Smooth muscle cell (in vitro differentiated cells): Measurements from ENCODE around the gene TRIO. TPM values are rescaled to one million over a fixed set of nuclear protein-coding genes. Genes with fewer than 3 reads are reported as not detected.

Experiments
- DNase-seq: peaks from one replicate; lab custom pipeline; 2025; ENCODE audit not compliant: unreplicated experiment; lab: John Stamatoyannopoulos, UW
- H2AFZ ChIP-seq: fragments of 200-600 bp; sonication (generic); 2 replicates; pipeline ENCODE4 v1.6.0; 2016; ENCODE audit warnings: antibody characterized with exemption, low read depth, mild to moderate bottlenecking
- H3F3A ChIP-seq: fragments of 200-600 bp; sonication (generic); 2 replicates; pipeline ENCODE4 v1.6.0; 2017; ENCODE audit warnings: antibody characterized with exemption, low read depth
- H3K27ac ChIP-seq: fragments of 200-600 bp; sonication (generic); 2 replicates; pipeline ENCODE4 v1.5.1; 2016; ENCODE audit warnings: low read depth, mild to moderate bottlenecking
- H3K27me3 ChIP-seq: fragments of 200-600 bp; sonication (generic); 2 replicates; pipeline ENCODE4 v1.6.1; 2016; ENCODE audit warnings: low read depth, mild to moderate bottlenecking
- H3K36me3 ChIP-seq: fragments of 200-600 bp; sonication (generic); 2 replicates; pipeline ENCODE4 v1.5.1; 2016; ENCODE audit warnings: low read depth
- H3K4me1 ChIP-seq: fragments of 200-600 bp; sonication (generic); 2 replicates; pipeline ENCODE4 v1.5.1; 2016; ENCODE audit warnings: low read depth
- H3K4me2 ChIP-seq: fragments of 200-600 bp; sonication (generic); 2 replicates; pipeline ENCODE4 v1.6.0; 2016; ENCODE audit warnings: mild to moderate bottlenecking
- H3K4me3 ChIP-seq: fragments of 200-600 bp; sonication (generic); 2 replicates; pipeline ENCODE4 v1.5.1; 2016; ENCODE audit warnings: mild to moderate bottlenecking
- H3K79me2 ChIP-seq: fragments of 200-600 bp; sonication (generic); 2 replicates; pipeline ENCODE4 v1.6.0; 2016; ENCODE audit warnings: low read depth, mild to moderate bottlenecking
- H3K9ac ChIP-seq: fragments of 200-600 bp; sonication (generic); 2 replicates; pipeline ENCODE4 v1.6.0; 2016; ENCODE audit warnings: low read depth
- H3K9me3 ChIP-seq: fragments of 200-600 bp; sonication (generic); replicated peaks from 2 replicates; pipeline ENCODE4 v1.5.1; 2016; ENCODE audit warnings: low read depth
- H4K20me1 ChIP-seq: fragments of 200-600 bp; sonication (generic); 2 replicates; pipeline ENCODE4 v1.6.0; 2016; ENCODE audit warnings: low read depth
- WGBS: methylation state at CpG from one replicate; pipeline ENCODE4 v1.1.7; 2016; ENCODE audit warnings: low lambda C conversion rate; 5-methylcytosine and 5-hydroxymethylcytosine counted together
- polyA plus RNA-seq: library from polyadenylated mRNA; unstranded; fragments of >200 nt; fragmentation: Nextera tagmentation; extraction: Ambion mirVana; gene quantifications from 2 replicates; pipeline ENCODE4 v1.2.1, GENCODE V29; 2016
- total RNA-seq: library from RNA; depleted of rRNA; stranded (reverse); fragments of >200 nt; gene quantifications from 2 replicates; pipeline ENCODE4 v1.2.3, GENCODE V29; 2014
- TF ChIP-seq, protein P1 (sequence below): fragments of 200-600 bp; sonication (generic); IDR thresholded peaks from 2 replicates; pipeline ENCODE4 v1.5.1; 2017; ENCODE audit warnings: borderline replicate concordance, mild to moderate bottlenecking, antibody characterized with exemption; ENCODE audit not compliant: insufficient read depth, poor library complexity, severe bottlenecking

Gene TRIO
- total and polyA plus RNA-seq, 2 experiments from 2014 or later: 10.2 to 118 TPM

DNA sequence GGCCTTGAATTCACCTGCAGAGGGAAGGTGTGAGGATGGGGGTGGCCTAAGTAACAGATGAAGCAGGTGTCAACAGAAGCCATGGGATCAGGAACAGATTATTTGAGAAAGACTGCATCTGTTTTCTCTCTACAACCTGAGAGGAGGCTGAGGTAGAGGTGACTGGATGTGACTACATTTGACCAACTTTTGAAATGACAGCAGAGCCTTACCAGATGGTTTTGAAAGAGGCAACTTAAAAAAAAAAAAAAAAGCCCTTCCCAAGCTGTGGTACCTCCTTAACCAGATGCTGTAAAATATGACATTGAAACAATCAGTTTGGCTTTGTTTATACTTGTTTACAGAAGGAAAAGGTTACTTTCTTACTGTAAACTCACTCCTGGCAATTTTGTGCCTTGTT is 108.6 kb downstream of the TRIO start:
- TF ChIP-seq, protein P1, sequence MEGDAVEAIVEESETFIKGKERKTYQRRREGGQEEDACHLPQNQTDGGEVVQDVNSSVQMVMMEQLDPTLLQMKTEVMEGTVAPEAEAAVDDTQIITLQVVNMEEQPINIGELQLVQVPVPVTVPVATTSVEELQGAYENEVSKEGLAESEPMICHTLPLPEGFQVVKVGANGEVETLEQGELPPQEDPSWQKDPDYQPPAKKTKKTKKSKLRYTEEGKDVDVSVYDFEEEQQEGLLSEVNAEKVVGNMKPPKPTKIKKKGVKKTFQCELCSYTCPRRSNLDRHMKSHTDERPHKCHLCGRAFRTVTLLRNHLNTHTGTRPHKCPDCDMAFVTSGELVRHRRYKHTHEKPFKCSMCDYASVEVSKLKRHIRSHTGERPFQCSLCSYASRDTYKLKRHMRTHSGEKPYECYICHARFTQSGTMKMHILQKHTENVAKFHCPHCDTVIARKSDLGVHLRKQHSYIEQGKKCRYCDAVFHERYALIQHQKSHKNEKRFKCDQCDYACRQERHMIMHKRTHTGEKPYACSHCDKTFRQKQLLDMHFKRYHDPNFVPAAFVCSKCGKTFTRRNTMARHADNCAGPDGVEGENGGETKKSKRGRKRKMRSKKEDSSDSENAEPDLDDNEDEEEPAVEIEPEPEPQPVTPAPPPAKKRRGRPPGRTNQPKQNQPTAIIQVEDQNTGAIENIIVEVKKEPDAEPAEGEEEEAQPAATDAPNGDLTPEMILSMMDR: no peak
- no peaks in the 10 kb centered on the region for H3K27me3 ChIP-seq
- H3K27ac ChIP-seq: no peak overlapping the region

DNA sequence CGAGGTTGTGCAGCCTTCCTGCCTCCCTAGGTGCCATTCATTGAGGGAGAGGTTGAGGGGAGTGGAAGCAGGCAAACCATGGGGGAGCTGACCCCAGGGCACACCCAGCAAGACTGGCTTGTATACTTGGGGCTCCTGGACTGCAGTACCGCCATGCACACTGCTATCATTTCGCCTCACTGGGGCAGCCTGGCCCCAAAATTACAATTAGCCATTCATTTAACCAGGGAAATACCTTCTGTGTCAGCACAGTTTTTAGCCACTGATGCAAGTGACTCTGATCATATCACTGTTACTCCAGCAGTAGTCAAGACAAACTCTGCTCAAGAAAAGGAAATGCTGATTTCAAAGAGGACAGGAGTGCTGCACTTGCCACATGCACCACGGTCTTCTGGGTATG is 109.7 kb downstream of the TRIO start:
- H3K4me1 ChIP-seq: peaks cover 4% of the 10 kb centered on the region
- WGBS: 86% methylated on average over 4 of the region's 4 CpGs
- no peak overlapping the region for H3K9ac ChIP-seq
- H3K36me3 ChIP-seq: no peaks in the 10 kb centered on the region
- H3K79me2 ChIP-seq: peaks cover 100% of the 10 kb centered on the region
- no peak overlapping the region for H3K4me3 ChIP-seq
- H3K27ac ChIP-seq: no peak overlapping the region
- H4K20me1 ChIP-seq: peaks cover 96% of the 10 kb centered on the region
- H3K4me2 ChIP-seq: no peak overlapping the region
- no peaks in the 10 kb centered on the region for H3K27me3 ChIP-seq
- no peak for DNase-seq
- no peaks in the 10 kb centered on the region for H3K9me3 ChIP-seq
- TF ChIP-seq, protein P1: no peak
- no peaks in the 10 kb centered on the region for H3F3A ChIP-seq
- no peak overlapping the region for H2AFZ ChIP-seq

More for the DNA sequence above, 108.6 kb downstream of the TRIO start:
- no peaks in the 10 kb centered on the region for H3F3A ChIP-seq
- H3K4me1 ChIP-seq: no peaks in the 10 kb centered on the region
- no peak overlapping the region for H3K4me3 ChIP-seq
- H3K9me3 ChIP-seq: no peaks in the 10 kb centered on the region
- no peaks in the 10 kb centered on the region for H3K36me3 ChIP-seq
- H2AFZ ChIP-seq: no peak overlapping the region
- H4K20me1 ChIP-seq: peaks cover 96% of the 10 kb centered on the region
- H3K4me2 ChIP-seq: no peak overlapping the region
- DNase-seq: no peak
- peaks cover 99% of the 10 kb centered on the region for H3K79me2 ChIP-seq
- H3K9ac ChIP-seq: no peak overlapping the region

DNA sequence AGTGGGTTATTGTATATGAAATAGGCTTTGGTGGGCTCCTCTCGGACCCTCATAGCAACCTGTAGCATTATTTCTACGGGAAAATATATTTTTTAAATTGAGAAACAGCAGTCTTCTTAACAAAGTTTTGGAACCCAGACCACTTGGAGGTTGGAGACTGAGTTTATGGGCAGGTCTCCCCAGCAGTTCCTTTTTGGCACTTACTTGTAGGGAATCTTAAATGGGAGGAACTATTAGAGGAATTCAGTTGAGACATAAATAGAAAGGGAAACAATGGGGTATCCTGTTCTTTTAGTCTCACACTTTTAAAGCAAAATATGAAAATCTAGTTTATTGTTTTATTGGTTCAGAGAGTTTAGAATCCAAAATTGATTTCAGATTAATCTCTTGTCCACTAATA is 111.5 kb downstream of the TRIO start:
- H2AFZ ChIP-seq: no peak overlapping the region
- H3K4me1 ChIP-seq: peaks cover 23% of the 10 kb centered on the region
- H3K9me3 ChIP-seq: no peaks in the 10 kb centered on the region
- H3F3A ChIP-seq: no peaks in the 10 kb centered on the region
- TF ChIP-seq, protein P1: no peak
- H3K27me3 ChIP-seq: no peaks in the 10 kb centered on the region
- H3K4me2 ChIP-seq: no peak overlapping the region
- peaks cover 100% of the 10 kb centered on the region for H3K79me2 ChIP-seq
- no peaks in the 10 kb centered on the region for H3K36me3 ChIP-seq
- no peak for DNase-seq
- H4K20me1 ChIP-seq: peaks cover 96% of the 10 kb centered on the region
- H3K9ac ChIP-seq: no peak overlapping the region
- no peak overlapping the region for H3K27ac ChIP-seq
- WGBS: 97% methylated on average over 2 of the region's 2 CpGs
- H3K4me3 ChIP-seq: no peak overlapping the region

DNA sequence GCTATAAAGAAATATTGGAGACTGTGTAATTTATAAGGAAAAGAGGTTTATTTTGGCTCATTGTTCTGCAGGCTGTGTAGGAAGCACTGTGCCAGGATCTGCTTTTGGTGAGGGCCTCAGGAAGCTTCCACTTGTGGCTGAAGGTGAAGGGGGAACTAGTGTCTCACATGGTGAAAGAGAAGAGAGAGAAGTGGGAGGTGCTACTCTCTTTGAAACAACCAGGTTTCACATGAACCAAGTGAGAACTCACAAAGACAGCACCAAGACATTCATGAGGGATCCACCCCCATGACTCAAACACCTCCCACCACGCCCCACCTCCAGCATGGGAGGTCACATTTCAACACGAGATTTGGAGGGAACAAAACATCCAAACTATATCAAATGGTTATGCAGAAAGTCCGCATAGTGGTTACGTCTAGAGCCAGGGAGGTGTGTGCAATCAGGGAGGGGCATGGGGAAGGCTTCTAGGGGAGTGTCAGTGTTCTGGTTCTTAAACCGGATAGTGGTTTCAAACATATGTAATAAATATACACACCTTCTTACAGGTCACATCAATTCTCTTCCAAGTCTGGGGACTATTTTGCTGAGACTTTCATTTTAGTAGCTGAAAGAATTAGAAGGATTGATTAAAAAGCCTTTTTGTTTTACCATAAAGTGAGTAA is 113.0 kb downstream of the TRIO start:
- DNase-seq: no peak
- Histone ChIP-seq H3K36me3 (no peaks in the 10 kb centered on the region), H3K9me3 (no peaks in the 10 kb centered on the region), H3F3A (no peaks in the 10 kb centered on the region), H4K20me1 (peaks cover 97% of the 10 kb centered on the region), H3K4me1 (peaks cover 36% of the 10 kb centered on the region), H3K4me2 (no peak overlapping the region), H3K4me3 (no peak overlapping the region), H3K27me3 (no peaks in the 10 kb centered on the region), H3K27ac (no peak overlapping the region), H2AFZ (no peak overlapping the region), H3K9ac (no peak overlapping the region), H3K79me2 (peaks cover 100% of the 10 kb centered on the region)
- WGBS: 95% methylated on average over 5 of the region's 5 CpGs
- TF ChIP-seq, protein P1: no peak
